DMS153 treated with DMSO at 0.1 percent for 48 hours (cell line): ENCODE results near the gene GGT7.
"Not testable (repeated sequence)": the region's sequence is repeated elsewhere in the genome, so short reads cannot be mapped to it uniquely, and the experiment has no call there.

Experiments used
- DNase-seq: peaks from one replicate; lab custom pipeline; 2025; ENCODE audit not compliant: unreplicated experiment; lab: John Stamatoyannopoulos, UW

GGT7 gene

GRCh38 chr20:34872622-34873224, at the start of gene GGT7:
GGT7 (minus strand) TSS chr20:34872856; CDS start chr20:34872815, 41 bp downstream.
- DNase-seq, result peak; percentile 67

GRCh38 chr20:34921436-34921835, 48.8 kb upstream of the GGT7 start:
- no peak for DNase-seq

- DNase-seq, result no peak
These were observed 47.4 kb upstream of the GGT7 start for GRCh38 chr20:34920055-34920454.

- DNase-seq, result no peak
These were observed 44.2 kb upstream of the GGT7 start for GRCh38 chr20:34916774-34917354.

- DNase-seq, result no peak
These were observed 43.2 kb upstream of the GGT7 start for GRCh38 chr20:34915749-34916455.

GRCh38 chr20:34915131-34915530, 42.5 kb upstream of the GGT7 start:
- no peak for DNase-seq

GRCh38 chr20:34907616-34908469, 35.2 kb upstream of the GGT7 start:
- DNase-seq, result peak; percentile 43

GRCh38 chr20:34904202-34904621, 31.6 kb upstream of the GGT7 start:
- no peak for DNase-seq

GRCh38 chr20:34898731-34899130, 26.1 kb upstream of the GGT7 start:
- not testable (repeated sequence) for DNase-seq

GRCh38 chr20:34898129-34898528, 25.5 kb upstream of the GGT7 start:
- not testable (repeated sequence) for DNase-seq

GRCh38 chr20:34896086-34896621, 23.5 kb upstream of the GGT7 start:
- no peak for DNase-seq

- DNase-seq, result no peak
These were observed 22.8 kb upstream of the GGT7 start for GRCh38 chr20:34895465-34895864.

- no peak for DNase-seq
These were observed 22.1 kb upstream of the GGT7 start for GRCh38 chr20:34894723-34895122.

GRCh38 chr20:34892671-34893070, 20.0 kb upstream of the GGT7 start:
- DNase-seq, result no peak

- DNase-seq, result no peak
These were observed 18.8 kb upstream of the GGT7 start for GRCh38 chr20:34891166-34892062.

- DNase-seq, result no peak
These were observed 15.8 kb upstream of the GGT7 start for GRCh38 chr20:34888468-34888867.

- DNase-seq, result no peak
These were observed 14.4 kb upstream of the GGT7 start for GRCh38 chr20:34887023-34887422.

GRCh38 chr20:34886122-34886521, 13.5 kb upstream of the GGT7 start:
- no peak for DNase-seq

GRCh38 chr20:34884260-34884659, 11.6 kb upstream of the GGT7 start:
- no peak for DNase-seq

GRCh38 chr20:34883809-34884208, 11.2 kb upstream of the GGT7 start:
- DNase-seq, result no peak
